SH-SY5Y (cell line): ENCODE results near the gene TRPC5OS.

Source experiments
- GATA2 ChIP-seq: IDR thresholded peaks from 2 replicates; pipeline ENCODE4 v1.6.1; 2011; ENCODE audit warnings: mild to moderate bottlenecking, low read depth, low read length
- GATA3 ChIP-seq: IDR thresholded peaks from 2 replicates; pipeline ENCODE4 v1.6.1; 2011; ENCODE audit warnings: low read depth, mild to moderate bottlenecking, low read length, moderate library complexity

GRCh38 chrX:111847491-111848133, 28.4 kb upstream of the TRPC5OS start:
- TF ChIP-seq GATA3 (no peak), GATA2 (no peak)
